K562 (cell line): ENCODE data around the gene DOCK1. TPM values are rescaled to one million over a fixed set of nuclear protein-coding genes. Genes with fewer than 3 reads are reported as not detected.

ENCODE experiments used
- ATAC-seq: fragments of 200-7000 bp; cut with Tn5 transposase; 3 replicates; pipeline ENCODE4 v1.9.1; 2020; ENCODE audit warnings: moderate library complexity
- BruUV-seq: library from RNA; stranded (reverse); fragments of 400-500 nt; replicated peaks from 2 replicates; lab custom pipeline; 2021; lab: Mats Ljungman, UMichigan
- CTCF ChIA-PET: fragments of 300-600 bp; formaldehyde crosslinking; extraction: SDS; loops from one replicate; lab custom pipeline; 2021; ENCODE audit warnings: low intra/inter-chr PET ratio; lab: Yijun Ruan, JAX
- POLR2A ChIA-PET: fragments of 300-600, 350-650 bp; sonication (Branson Sonifier 250); formaldehyde crosslinking; extraction: SDS; loops from one replicate; lab custom pipeline; 2021; ENCODE audit warnings: antibody characterized with exemption, inconsistent platforms; lab: Yijun Ruan, JAX
- DNase-seq, 4 experiments: peaks; one replicate each; pipeline versions ENCODE4 v3.0.0 to v3.0.0-alpha.2; 2011 to 2018; ENCODE audit warnings: low spot score in 3 of 4, mixed read lengths in 3 of 4; ENCODE audit errors: extremely low read depth in 1 of 4
- FAIRE-seq: peaks from 2 replicates; lab custom pipeline; 2011; peaks lifted over from hg19 to GRCh38; lab: Jason Lieb, UNC
- H2AFZ ChIP-seq: 2 replicates; pipeline ENCODE4 v1.6.0; 2011; ENCODE audit warnings: low read depth, low read length, control low read depth, inconsistent platforms
- H3K27ac ChIP-seq: fragments of 200-600 bp; 3 replicates; pipeline ENCODE4 v1.8.0; 2011; ENCODE audit warnings: low read depth, mild to moderate bottlenecking, control low read depth, inconsistent platforms, low read length, moderate library complexity, mixed read lengths; ENCODE audit errors: extremely low read depth
- H3K27me3 ChIP-seq, 2 experiments: fragments of 300-600 bp in 1 of 2; 2 replicates in 1 of 2; 3 replicates in 1 of 2; pipeline versions ENCODE4 v1.6.0 to v1.8.0; 2011; ENCODE audit warnings: inconsistent platforms in 2 of 2, low read length in 2 of 2, mild to moderate bottlenecking in 1 of 2, mixed read lengths in 1 of 2, moderate library complexity in 1 of 2; ENCODE audit not compliant: control insufficient read depth in 2 of 2, insufficient read depth in 2 of 2
- H3K36me3 ChIP-seq: fragments of 300-600 bp; 3 replicates; pipeline ENCODE4 v1.8.0; 2011; ENCODE audit warnings: mild to moderate bottlenecking, low read length, inconsistent platforms; ENCODE audit not compliant: control insufficient read depth, insufficient read depth
- H3K4me1 ChIP-seq, 2 experiments: fragments of 200-600 bp in 1 of 2; replicated peaks in 1 of 2; 2 replicates in 1 of 2; 3 replicates in 1 of 2; pipeline versions ENCODE4 v1.5.1 to v1.8.0; 2011; ENCODE audit warnings: inconsistent platforms in 2 of 2, low read length in 2 of 2, mild to moderate bottlenecking in 1 of 2, mixed read lengths in 1 of 2, moderate library complexity in 1 of 2; ENCODE audit not compliant: control insufficient read depth in 2 of 2, insufficient read depth in 2 of 2
- H3K4me2 ChIP-seq: 2 replicates; pipeline ENCODE4 v1.6.1; 2011; ENCODE audit warnings: low read length, control low read depth, inconsistent platforms, mixed read lengths; ENCODE audit not compliant: insufficient read depth
- H3K4me3 ChIP-seq: fragments of 200-600 bp; sonication (generic), shearing (Covaris generic); 2 replicates; pipeline ENCODE4 v1.5.1; 2016; ENCODE audit warnings: control low read depth, inconsistent platforms
- H3K79me2 ChIP-seq: fragments of 200-600 bp; 3 replicates; pipeline ENCODE4 v1.8.0; 2011; ENCODE audit warnings: low read length, inconsistent platforms; ENCODE audit not compliant: control insufficient read depth, insufficient read depth
- H3K9ac ChIP-seq, 2 experiments: 2 replicates each; pipeline versions ENCODE4 v1.6.0 to v1.6.1; 2011; ENCODE audit warnings: low read depth in 2 of 2, low read length in 2 of 2, control low read depth in 1 of 2, inconsistent platforms in 1 of 2, mild to moderate bottlenecking in 1 of 2, mixed read lengths in 1 of 2; ENCODE audit not compliant: insufficient read depth in 1 of 2
- H3K9me1 ChIP-seq: one replicate; pipeline ENCODE4 v1.6.0; 2011; ENCODE audit warnings: inconsistent platforms, mild to moderate bottlenecking, low read length, moderate library complexity; ENCODE audit not compliant: control insufficient read depth, insufficient read depth
- H3K9me3 ChIP-seq: replicated peaks from 2 replicates; pipeline ENCODE4 v1.5.1; 2011; ENCODE audit warnings: low read depth, low read length, inconsistent platforms; ENCODE audit not compliant: control insufficient read depth, insufficient read depth
- H4K20me1 ChIP-seq: replicated peaks from 2 replicates; pipeline ENCODE4 v1.6.1; 2011; ENCODE audit warnings: low read length, inconsistent platforms, mixed read lengths; ENCODE audit not compliant: control insufficient read depth, insufficient read depth
- BRF1 ChIP-seq: IDR thresholded peaks from 3 replicates; pipeline ENCODE4 v1.6.1; 2011; ENCODE audit warnings: borderline replicate concordance, mild to moderate bottlenecking; ENCODE audit not compliant: insufficient read length; ENCODE audit errors: extremely low read depth
- CAMTA2 ChIP-seq: fragments of 250-450 bp; sonication (Bioruptor Pico); conservative IDR thresholded peaks from 2 replicates; pipeline ENCODE4 v1.5.1; 2022
- FOS ChIP-seq: IDR thresholded peaks from 3 replicates; pipeline ENCODE4 v1.6.1; 2011; ENCODE audit not compliant: insufficient read length; ENCODE audit errors: extremely low read depth
- GABPA ChIP-seq: fragments of 200-800 bp; sonication (Bioruptor generic); conservative IDR thresholded peaks from 2 replicates; pipeline ENCODE4 v1.6.1; 2016; ENCODE audit warnings: low read depth, missing genetic modification characterization, missing compliant biosample characterization
- HDAC8 ChIP-seq: fragments of 450-650 bp; IDR thresholded peaks from 2 replicates; pipeline ENCODE4 v1.6.1; 2016; ENCODE audit warnings: mild to moderate bottlenecking, missing genetic modification characterization, moderate library complexity, missing compliant biosample characterization
- KHSRP ChIP-seq: fragments of 450-650 bp; IDR thresholded peaks from 2 replicates; pipeline ENCODE4 v1.6.1; 2017
- RBM14 ChIP-seq: fragments of 200-400 bp; formaldehyde crosslinking; IDR thresholded peaks from 2 replicates; pipeline ENCODE4 v1.6.1; 2018; ENCODE audit warnings: low read depth, mild to moderate bottlenecking, low read length, moderate library complexity, borderline replicate concordance; ENCODE audit not compliant: insufficient read depth
- SAFB2 ChIP-seq: fragments of 200-400 bp; formaldehyde crosslinking; IDR thresholded peaks from 2 replicates; pipeline ENCODE4 v1.6.1; 2018; ENCODE audit warnings: borderline replicate concordance, low read length, low read depth, moderate library complexity; ENCODE audit not compliant: severe bottlenecking
- ZNF134 ChIP-seq: fragments of 250-450 bp; sonication (Bioruptor Pico); conservative IDR thresholded peaks from 2 replicates; pipeline ENCODE4 v1.4.0; 2020
- ZNF212 ChIP-seq: fragments of 450-650 bp; formaldehyde crosslinking; IDR thresholded peaks from 2 replicates; pipeline ENCODE4 v1.4.0; 2020; ENCODE audit warnings: mild to moderate bottlenecking
- ZNF239 ChIP-seq: fragments of 250-450 bp; sonication (Bioruptor Pico); IDR thresholded peaks from 2 replicates; pipeline ENCODE4 v1.4.0; 2020; ENCODE audit warnings: mild to moderate bottlenecking
- ZNF24 ChIP-seq: fragments of 450-650 bp; IDR thresholded peaks from 2 replicates; pipeline ENCODE4 v1.6.1; 2016
- WGBS: fragments of 100-300 bp; shearing (Covaris generic); methylation state at CpG from one replicate; pipeline ENCODE4 v1.1.6; 2016; ENCODE audit warnings: low coverage, mixed read lengths; ENCODE audit not compliant: insufficient coverage; ENCODE audit errors: missing lambda C conversion rate; 5-methylcytosine and 5-hydroxymethylcytosine counted together
- in situ Hi-C: fragments of 300-500 bp; cut with MboI; formaldehyde crosslinking; loops from 4 replicates; pipeline ENCODE4 v1.15.0; 2018; ENCODE audit warnings: inconsistent platforms, mixed read lengths
- intact Hi-C: fragments of 100-400 bp; cut with micrococcal nuclease; formaldehyde crosslinking; loops from 2 replicates; pipeline ENCODE4 v1.14.2; 2022
- polyA plus RNA-seq, 8 experiments: library from polyadenylated mRNA; depleted of rRNA in 4 of 8; stranded (reverse) in 5 of 8; unstranded in 3 of 8; fragments of >200 nt; fragmentation: Nextera tagmentation in 2 of 8; fragmentation: Illumina TruSeq in 1 of 8; extraction: Ambion mirVana in 2 of 8; extraction: Trizol in 1 of 8; gene quantifications; 2 replicates each; pipeline versions ENCODE4 v1.2.1 to v1.2.3, GENCODE V29; 2011 to 2014; ENCODE audit warnings: inconsistent platforms in 1 of 8, missing spikeins in 1 of 8
- total RNA-seq, 7 experiments: library from RNA; depleted of rRNA in 6 of 7; stranded (reverse); fragments of >200 nt in 6 of 7; fragmentation: Illumina TruSeq in 2 of 7; extraction: Trizol in 2 of 7; gene quantifications; 2 replicates each; pipeline versions ENCODE4 v1.2.1 to v1.2.3, GENCODE V29; 2011 to 2021; ENCODE audit warnings: low replicate concordance in 1 of 7
- TF ChIP-seq, protein P1 (sequence below), 2 experiments: fragments of 450-650 bp; conservative IDR thresholded peaks; 2 replicates each; pipeline ENCODE4 v1.6.1; 2017; ENCODE audit warnings: mild to moderate bottlenecking in 2 of 2, moderate library complexity in 2 of 2
- TF ChIP-seq, protein P2 (sequence below): fragments of 450-650 bp; IDR thresholded peaks from 2 replicates; pipeline ENCODE4 v1.7.1; 2018; ENCODE audit warnings: mild to moderate bottlenecking, low read depth; ENCODE audit not compliant: partially characterized antibody
- TF ChIP-seq, protein P3 (sequence below), 2 experiments: fragments of 450-650 bp in 1 of 2; sonication (generic) in 1 of 2; formaldehyde crosslinking in 1 of 2; IDR thresholded peaks in 1 of 2; conservative IDR thresholded peaks in 1 of 2; 2 replicates each; pipeline versions ENCODE4 v1.6.1 to v1.8.1; 2016 to 2023; ENCODE audit warnings: mild to moderate bottlenecking in 2 of 2, moderate library complexity in 2 of 2, inconsistent platforms in 1 of 2, missing genetic modification reagents in 1 of 2
- TF ChIP-seq, protein P4 (sequence below): fragments of 250-450 bp; sonication (Bioruptor Pico); IDR thresholded peaks from 2 replicates; pipeline ENCODE4 v1.5.0; 2022; ENCODE audit warnings: mild to moderate bottlenecking

Gene DOCK1
- total and polyA plus RNA-seq, 9 of the 15 experiments (the other 6 are each of a cell fraction or from before 2014, with no cell fraction given) = 0.31 TPM; not detected in 8

DNA sequence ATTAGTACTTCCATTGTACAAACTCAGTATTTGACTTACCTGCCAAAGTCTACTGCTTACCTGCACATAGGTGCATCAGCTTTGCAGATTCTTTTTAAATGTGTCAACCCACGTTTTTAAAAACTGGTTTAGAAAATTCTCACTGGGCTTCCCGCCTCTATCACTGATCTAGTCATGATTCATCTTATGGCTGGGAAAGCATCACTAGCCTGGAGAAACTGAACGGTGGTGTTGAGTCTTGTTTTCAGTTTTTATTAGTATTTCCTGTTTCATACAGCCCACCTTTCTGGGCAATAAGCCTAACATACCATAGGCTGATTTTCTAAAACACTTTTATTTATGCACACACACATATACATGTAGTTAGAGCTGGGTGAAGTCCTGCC, 19.7 kb downstream of the DOCK1 start:
- Histone ChIP-seq H3K9ac (no peak overlapping the region), H4K20me1 (no peaks in the 10 kb centered on the region), H3K4me1 (no peaks in the 10 kb centered on the region), H3K4me2 (no peak overlapping the region), H3K27me3 (no peaks in the 10 kb centered on the region), H3K36me3 (no peaks in the 10 kb centered on the region), H3K4me3 (no peak overlapping the region), H3K9me1 (no peaks in the 10 kb centered on the region), H3K9me3 (no peaks in the 10 kb centered on the region), H3K79me2 (no peaks in the 10 kb centered on the region), H3K27ac (no peak overlapping the region), H2AFZ (no peak overlapping the region)
- WGBS = 2% methylated on average over 3 of the region's 3 CpGs
- CTCF ChIA-PET = no interaction called here
- POLR2A ChIA-PET = no interaction called here
- BruUV-seq = no TSS peak
- ATAC-seq (no peak), DNase-seq (no peak), FAIRE-seq (no peak)
- in situ Hi-C loops (no loop called here), intact Hi-C loops (no loop called here)
- TF ChIP-seq, protein P1, sequence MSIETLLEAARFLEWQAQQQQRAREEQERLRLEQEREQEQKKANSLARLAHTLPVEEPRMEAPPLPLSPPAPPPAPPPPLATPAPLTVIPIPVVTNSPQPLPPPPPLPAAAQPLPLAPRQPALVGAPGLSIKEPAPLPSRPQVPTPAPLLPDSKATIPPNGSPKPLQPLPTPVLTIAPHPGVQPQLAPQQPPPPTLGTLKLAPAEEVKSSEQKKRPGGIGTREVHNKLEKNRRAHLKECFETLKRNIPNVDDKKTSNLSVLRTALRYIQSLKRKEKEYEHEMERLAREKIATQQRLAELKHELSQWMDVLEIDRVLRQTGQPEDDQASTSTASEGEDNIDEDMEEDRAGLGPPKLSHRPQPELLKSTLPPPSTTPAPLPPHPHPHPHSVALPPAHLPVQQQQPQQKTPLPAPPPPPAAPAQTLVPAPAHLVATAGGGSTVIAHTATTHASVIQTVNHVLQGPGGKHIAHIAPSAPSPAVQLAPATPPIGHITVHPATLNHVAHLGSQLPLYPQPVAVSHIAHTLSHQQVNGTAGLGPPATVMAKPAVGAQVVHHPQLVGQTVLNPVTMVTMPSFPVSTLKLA (conservative IDR thresholded peaks at IDR 0.05) = no peak
- TF ChIP-seq, protein P2, sequence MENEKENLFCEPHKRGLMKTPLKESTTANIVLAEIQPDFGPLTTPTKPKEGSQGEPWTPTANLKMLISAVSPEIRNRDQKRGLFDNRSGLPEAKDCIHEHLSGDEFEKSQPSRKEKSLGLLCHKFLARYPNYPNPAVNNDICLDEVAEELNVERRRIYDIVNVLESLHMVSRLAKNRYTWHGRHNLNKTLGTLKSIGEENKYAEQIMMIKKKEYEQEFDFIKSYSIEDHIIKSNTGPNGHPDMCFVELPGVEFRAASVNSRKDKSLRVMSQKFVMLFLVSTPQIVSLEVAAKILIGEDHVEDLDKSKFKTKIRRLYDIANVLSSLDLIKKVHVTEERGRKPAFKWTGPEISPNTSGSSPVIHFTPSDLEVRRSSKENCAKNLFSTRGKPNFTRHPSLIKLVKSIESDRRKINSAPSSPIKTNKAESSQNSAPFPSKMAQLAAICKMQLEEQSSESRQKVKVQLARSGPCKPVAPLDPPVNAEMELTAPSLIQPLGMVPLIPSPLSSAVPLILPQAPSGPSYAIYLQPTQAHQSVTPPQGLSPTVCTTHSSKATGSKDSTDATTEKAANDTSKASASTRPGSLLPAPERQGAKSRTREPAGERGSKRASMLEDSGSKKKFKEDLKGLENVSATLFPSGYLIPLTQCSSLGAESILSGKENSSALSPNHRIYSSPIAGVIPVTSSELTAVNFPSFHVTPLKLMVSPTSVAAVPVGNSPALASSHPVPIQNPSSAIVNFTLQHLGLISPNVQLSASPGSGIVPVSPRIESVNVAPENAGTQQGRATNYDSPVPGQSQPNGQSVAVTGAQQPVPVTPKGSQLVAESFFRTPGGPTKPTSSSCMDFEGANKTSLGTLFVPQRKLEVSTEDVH = no peak
- TF ChIP-seq CAMTA2 (CRISPR knock-in tag) = no peak
- TF ChIP-seq, protein P3, sequence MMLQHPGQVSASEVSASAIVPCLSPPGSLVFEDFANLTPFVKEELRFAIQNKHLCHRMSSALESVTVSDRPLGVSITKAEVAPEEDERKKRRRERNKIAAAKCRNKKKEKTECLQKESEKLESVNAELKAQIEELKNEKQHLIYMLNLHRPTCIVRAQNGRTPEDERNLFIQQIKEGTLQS (IDR thresholded peaks at IDR 0.05) = no peak
- TF ChIP-seq, protein P3 (CRISPR knock-in tag; conservative IDR thresholded peaks at IDR 0.05) = no peak
- TF ChIP-seq ZNF134 (CRISPR knock-in tag) = no peak
- TF ChIP-seq ZNF239 (CRISPR knock-in tag) = no peak
- no peak for TF ChIP-seq ZNF212
- TF ChIP-seq FOS = no peak
- TF ChIP-seq RBM14 = no peak
- TF ChIP-seq HDAC8 = no peak
- TF ChIP-seq SAFB2 = no peak
- no peak for TF ChIP-seq ZNF24
- TF ChIP-seq GABPA (tag) = no peak
- no peak for TF ChIP-seq BRF1
- TF ChIP-seq, protein P4, sequence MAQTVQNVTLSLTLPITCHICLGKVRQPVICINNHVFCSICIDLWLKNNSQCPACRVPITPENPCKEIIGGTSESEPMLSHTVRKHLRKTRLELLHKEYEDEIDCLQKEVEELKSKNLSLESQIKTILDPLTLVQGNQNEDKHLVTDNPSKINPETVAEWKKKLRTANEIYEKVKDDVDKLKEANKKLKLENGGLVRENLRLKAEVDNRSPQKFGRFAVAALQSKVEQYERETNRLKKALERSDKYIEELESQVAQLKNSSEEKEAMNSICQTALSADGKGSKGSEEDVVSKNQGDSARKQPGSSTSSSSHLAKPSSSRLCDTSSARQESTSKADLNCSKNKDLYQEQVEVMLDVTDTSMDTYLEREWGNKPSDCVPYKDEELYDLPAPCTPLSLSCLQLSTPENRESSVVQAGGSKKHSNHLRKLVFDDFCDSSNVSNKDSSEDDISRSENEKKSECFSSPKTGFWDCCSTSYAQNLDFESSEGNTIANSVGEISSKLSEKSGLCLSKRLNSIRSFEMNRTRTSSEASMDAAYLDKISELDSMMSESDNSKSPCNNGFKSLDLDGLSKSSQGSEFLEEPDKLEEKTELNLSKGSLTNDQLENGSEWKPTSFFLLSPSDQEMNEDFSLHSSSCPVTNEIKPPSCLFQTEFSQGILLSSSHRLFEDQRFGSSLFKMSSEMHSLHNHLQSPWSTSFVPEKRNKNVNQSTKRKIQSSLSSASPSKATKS = no peak
- no peak for TF ChIP-seq KHSRP
